H1 (cell line): ENCODE data around the gene CFAP58. TPM values are rescaled to one million over a fixed set of nuclear protein-coding genes. Genes with fewer than 3 reads are reported as not detected.

Experiments
- CTCF ChIA-PET: fragments of 300-600 bp; sonication (Branson Sonifier 250); formaldehyde crosslinking; loops from one replicate; lab custom pipeline; 2021; ENCODE audit not compliant: partially characterized antibody; lab: Charles Lee
- POLR2A ChIA-PET: fragments of 300-600 bp; sonication (Branson Sonifier 250); formaldehyde crosslinking; loops from one replicate; lab custom pipeline; 2021; ENCODE audit warnings: inconsistent platforms; ENCODE audit not compliant: partially characterized antibody; lab: Charles Lee
- DNase-seq, 2 experiments: peaks; one replicate each; pipeline versions ENCODE4 v3.0.0 to v3.0.0-alpha.2; 2010 to 2022; ENCODE audit warnings: low spot score in 2 of 2, low read depth in 1 of 2, mixed read lengths in 1 of 2
- FAIRE-seq: peaks from 2 replicates; lab custom pipeline; 2011; peaks lifted over from hg19 to GRCh38; lab: Jason Lieb, UNC
- H2AFZ ChIP-seq: 2 replicates; pipeline ENCODE4 v1.8.1; 2012; ENCODE audit warnings: low read length, inconsistent platforms
- H2AK5ac ChIP-seq: 2 replicates; pipeline ENCODE4 v1.6.1; 2013; ENCODE audit warnings: low read depth, low read length
- H2BK120ac ChIP-seq: replicated peaks from 2 replicates; pipeline ENCODE3; 2013; ENCODE audit warnings: low read depth, low read length, inconsistent platforms
- H2BK12ac ChIP-seq: 2 replicates; pipeline ENCODE4 v1.6.1; 2013; ENCODE audit warnings: low read depth, low read length
- H2BK15ac ChIP-seq: 2 replicates; pipeline ENCODE4 v1.6.1; 2013; ENCODE audit warnings: low read length
- H2BK20ac ChIP-seq: 2 replicates; pipeline ENCODE4 v1.6.1; 2013; ENCODE audit warnings: low read length
- H2BK5ac ChIP-seq: 2 replicates; pipeline ENCODE4 v1.6.1; 2013; ENCODE audit warnings: low read depth, low read length
- H3K14ac ChIP-seq: 2 replicates; pipeline ENCODE4 v1.6.1; 2013; ENCODE audit warnings: inconsistent platforms; ENCODE audit not compliant: insufficient read length
- H3K18ac ChIP-seq: 2 replicates; pipeline ENCODE4 v1.6.1; 2013; ENCODE audit warnings: low read length; ENCODE audit errors: extremely low read depth
- H3K23ac ChIP-seq: 2 replicates; pipeline ENCODE4 v1.6.1; 2013; ENCODE audit warnings: inconsistent platforms; ENCODE audit not compliant: insufficient read length
- H3K23me2 ChIP-seq: 2 replicates; pipeline ENCODE4 v1.6.1; 2013; ENCODE audit warnings: low read depth, low read length
- H3K27ac ChIP-seq: 2 replicates; pipeline ENCODE4 v1.6.1; 2011; ENCODE audit warnings: low read depth, low read length, inconsistent platforms
- H3K27me3 ChIP-seq, 4 experiments: replicated peaks in 1 of 4; 1 replicate in 1 of 4; 2 replicates in 3 of 4; pipeline versions ENCODE4 v1.6.1 to v1.8.1; 2011 to 2013; ENCODE audit warnings: low read length in 3 of 4, mild to moderate bottlenecking in 3 of 4, inconsistent platforms in 2 of 4, mixed read lengths in 2 of 4, moderate library complexity in 1 of 4; ENCODE audit not compliant: control insufficient read depth in 3 of 4, insufficient read depth in 3 of 4; ENCODE audit errors: extremely low read depth in 1 of 4
- H3K36me3 ChIP-seq, 4 experiments: 2 replicates each; pipeline versions ENCODE4 v1.6.1 to v1.8.1; 2011 to 2013; ENCODE audit warnings: mild to moderate bottlenecking in 4 of 4, low read length in 3 of 4, moderate library complexity in 2 of 4, control low read depth in 1 of 4, inconsistent platforms in 1 of 4; ENCODE audit not compliant: insufficient read depth in 4 of 4, control insufficient read depth in 2 of 4
- H3K4ac ChIP-seq: replicated peaks from 2 replicates; pipeline ENCODE3; 2013; ENCODE audit warnings: low read length, low read depth, mixed read lengths, inconsistent platforms; ENCODE audit not compliant: insufficient read length
- H3K4me1 ChIP-seq, 4 experiments: replicated peaks in 1 of 4; 1 replicate in 1 of 4; 2 replicates in 3 of 4; pipeline versions ENCODE4 v1.6.1 to v1.8.1; 2011 to 2013; ENCODE audit warnings: low read length in 3 of 4, inconsistent platforms in 2 of 4, mixed read lengths in 1 of 4; ENCODE audit not compliant: insufficient read depth in 4 of 4, control insufficient read depth in 3 of 4
- H3K4me2 ChIP-seq, 2 experiments: 2 replicates each; pipeline versions ENCODE4 v1.6.1 to v1.8.1; 2011 to 2013; ENCODE audit warnings: low read depth in 2 of 2, low read length in 2 of 2, control low read depth in 1 of 2, inconsistent platforms in 1 of 2, mild to moderate bottlenecking in 1 of 2; ENCODE audit not compliant: insufficient read depth in 1 of 2
- H3K4me3 ChIP-seq, 4 experiments: fragments of 200-600, 300-600 bp in 1 of 4; sonication (generic), shearing (Covaris generic), sonication (Bioruptor Twin) in 1 of 4; 2 replicates each; pipeline versions ENCODE4 v1.5.1 to v1.8.1; 2011 to 2016; ENCODE audit warnings: low read length in 4 of 4, low read depth in 3 of 4, control low read depth in 2 of 4, inconsistent platforms in 2 of 4, mild to moderate bottlenecking in 2 of 4, mixed read lengths in 1 of 4, moderate library complexity in 1 of 4; ENCODE audit not compliant: insufficient read depth in 2 of 4; ENCODE audit errors: extremely low read depth in 1 of 4
- H3K56ac ChIP-seq: replicated peaks from 2 replicates; pipeline ENCODE3; 2013; ENCODE audit warnings: low read depth, mild to moderate bottlenecking, mixed read lengths, low read length, inconsistent platforms; ENCODE audit not compliant: insufficient read length
- H3K79me1 ChIP-seq: 2 replicates; pipeline ENCODE4 v1.6.1; 2013; ENCODE audit warnings: low read depth, low read length, control low read depth
- H3K79me2 ChIP-seq, 2 experiments: 2 replicates each; pipeline versions ENCODE4 v1.6.1 to v1.8.1; 2012 to 2013; ENCODE audit warnings: low read length in 2 of 2, mild to moderate bottlenecking in 2 of 2, inconsistent platforms in 1 of 2; ENCODE audit not compliant: insufficient read depth in 2 of 2, control insufficient read depth in 1 of 2
- H3K9ac ChIP-seq, 4 experiments: replicated peaks in 1 of 4; 1 replicate in 1 of 4; 2 replicates in 3 of 4; pipeline versions ENCODE4 v1.6.1 to v1.8.1; 2011 to 2013; ENCODE audit warnings: low read depth in 3 of 4, low read length in 3 of 4, control low read depth in 2 of 4, mild to moderate bottlenecking in 2 of 4, moderate library complexity in 2 of 4, inconsistent platforms in 1 of 4; ENCODE audit errors: extremely low read depth in 1 of 4
- H3K9me3 ChIP-seq, 2 experiments: 2 replicates each; pipeline versions ENCODE4 v1.6.1 to v1.8.1; 2012 to 2013; ENCODE audit warnings: mild to moderate bottlenecking in 2 of 2, moderate library complexity in 2 of 2, control low read depth in 1 of 2, inconsistent platforms in 1 of 2, low read depth in 1 of 2, low read length in 1 of 2, mixed read lengths in 1 of 2; ENCODE audit not compliant: insufficient read depth in 2 of 2
- H4K20me1 ChIP-seq, 2 experiments: replicated peaks in 1 of 2; 2 replicates each; pipeline versions ENCODE3 to v1.8.1; 2011 to 2013; ENCODE audit warnings: inconsistent platforms in 2 of 2, low read length in 2 of 2, mild to moderate bottlenecking in 1 of 2; ENCODE audit not compliant: insufficient read depth in 2 of 2, control insufficient read depth in 1 of 2
- H4K5ac ChIP-seq: 2 replicates; pipeline ENCODE4 v1.6.1; 2013; ENCODE audit warnings: low read length, low read depth, mixed read lengths, inconsistent platforms; ENCODE audit not compliant: insufficient read length
- H4K8ac ChIP-seq: 2 replicates; pipeline ENCODE4 v1.8.0; 2013; ENCODE audit warnings: mild to moderate bottlenecking, moderate library complexity, low read length, inconsistent platforms; ENCODE audit not compliant: insufficient read depth; ENCODE audit errors: extremely low read depth
- H4K91ac ChIP-seq: replicated peaks from 2 replicates; pipeline ENCODE3; 2013; ENCODE audit warnings: low read length, mixed read lengths, inconsistent platforms; ENCODE audit not compliant: insufficient read length
- CBX5 ChIP-seq: fragments of 300-800, 300-1000 bp; sonication (generic); IDR thresholded peaks from 2 replicates; pipeline ENCODE4 v1.7.1; 2016; ENCODE audit warnings: antibody characterized with exemption, low read length, low read depth
- CEBPB ChIP-seq: IDR thresholded peaks from 2 replicates; pipeline ENCODE4 v1.6.1; 2012; ENCODE audit warnings: low read depth, low read length
- JUND ChIP-seq: IDR thresholded peaks from 2 replicates; pipeline ENCODE4 v1.6.1; 2011; ENCODE audit warnings: mild to moderate bottlenecking, improper control_type of control experiment, low read length
- POLR2AphosphoS5 ChIP-seq: IDR thresholded peaks from 2 replicates; pipeline ENCODE4 v1.6.1; 2011; ENCODE audit warnings: low read depth, low read length
- RFX5 ChIP-seq: IDR thresholded peaks from 2 replicates; pipeline ENCODE4 v1.6.1; 2011; ENCODE audit warnings: low read depth, low read length, improper control_type of control experiment, borderline replicate concordance
- SAP30 ChIP-seq: fragments of 300-600 bp; sonication (generic); IDR thresholded peaks from 2 replicates; pipeline ENCODE4 v1.7.1; 2012; ENCODE audit warnings: low read length, moderate library complexity, mild to moderate bottlenecking, inconsistent platforms; ENCODE audit not compliant: insufficient read depth, insufficient replicate concordance
- SIX5 ChIP-seq: IDR thresholded peaks from 2 replicates; pipeline ENCODE4 v1.6.1; 2011; ENCODE audit warnings: mild to moderate bottlenecking, low read depth, low read length
- SP1 ChIP-seq: IDR thresholded peaks from 2 replicates; pipeline ENCODE4 v1.6.1; 2011; ENCODE audit warnings: low read depth, low read length
- SUZ12 ChIP-seq: fragments of 200-600 bp; sonication (generic); IDR thresholded peaks from 2 replicates; pipeline ENCODE4 v1.6.1; 2012; ENCODE audit warnings: mild to moderate bottlenecking, inconsistent platforms, low read length, moderate library complexity, mixed read lengths
- TAF7 ChIP-seq: optimal IDR thresholded peaks from 2 replicates; pipeline ENCODE3; 2011; ENCODE audit warnings: low read depth, mild to moderate bottlenecking, inconsistent platforms, low read length, moderate library complexity, borderline replicate concordance
- TEAD4 ChIP-seq: IDR thresholded peaks from 2 replicates; pipeline ENCODE4 v1.6.1; 2012; ENCODE audit warnings: low read depth, low read length, inconsistent platforms, mixed read lengths
- USF2 ChIP-seq: IDR thresholded peaks from 2 replicates; pipeline ENCODE4 v1.6.1; 2011; ENCODE audit warnings: low read length, improper control_type of control experiment
- WGBS, 2 experiments: shearing (Covaris generic) in 1 of 2; methylation state at CpG; one replicate each; pipeline versions ENCODE4 v1.1.6 to v1.1.7; 2013 to 2015; ENCODE audit warnings: low lambda C conversion rate in 2 of 2, mixed read lengths in 2 of 2, inconsistent platforms in 1 of 2, low coverage in 1 of 2, missing lambda C conversion rate in 1 of 2; ENCODE audit not compliant: insufficient replicate concordance in 2 of 2, insufficient coverage in 1 of 2, insufficient read length in 1 of 2; ENCODE audit errors: extremely low coverage in 1 of 2, missing lambda C conversion rate in 1 of 2; 5-methylcytosine and 5-hydroxymethylcytosine counted together
- polyA plus RNA-seq, 7 experiments: library from polyadenylated mRNA; depleted of rRNA in 3 of 7; stranded (reverse) in 5 of 7; unstranded in 2 of 7; fragments of >200 nt in 5 of 7; fragments of 200-250 nt in 2 of 7; gene quantifications; 1 replicate in 5 of 7; 2 replicates in 1 of 7; 4 replicates in 1 of 7; pipeline versions ENCODE4 v1.2.1 to v1.2.3, GENCODE V29; 2011 to 2013; ENCODE audit warnings: missing spikeins in 2 of 7, mixed read lengths in 2 of 7
- total RNA-seq: library from RNA; stranded (reverse); fragmentation: NEBNext Ultra II Directional; extraction: Animal tissue kit (Norgen Biotek cat#: 25700); gene quantifications from 2 replicates; pipeline ENCODE4 v1.2.1, GENCODE V29; 2021
- TF ChIP-seq, protein P1 (sequence below): IDR thresholded peaks from 2 replicates; pipeline ENCODE4 v1.6.1; 2012; ENCODE audit warnings: inconsistent platforms

CFAP58 gene
- total and polyA plus RNA-seq, 2 of the 8 experiments (the other 6 are each of a cell fraction or from before 2014, with no cell fraction given), result 0.32 to 0.71 TPM

DNA sequence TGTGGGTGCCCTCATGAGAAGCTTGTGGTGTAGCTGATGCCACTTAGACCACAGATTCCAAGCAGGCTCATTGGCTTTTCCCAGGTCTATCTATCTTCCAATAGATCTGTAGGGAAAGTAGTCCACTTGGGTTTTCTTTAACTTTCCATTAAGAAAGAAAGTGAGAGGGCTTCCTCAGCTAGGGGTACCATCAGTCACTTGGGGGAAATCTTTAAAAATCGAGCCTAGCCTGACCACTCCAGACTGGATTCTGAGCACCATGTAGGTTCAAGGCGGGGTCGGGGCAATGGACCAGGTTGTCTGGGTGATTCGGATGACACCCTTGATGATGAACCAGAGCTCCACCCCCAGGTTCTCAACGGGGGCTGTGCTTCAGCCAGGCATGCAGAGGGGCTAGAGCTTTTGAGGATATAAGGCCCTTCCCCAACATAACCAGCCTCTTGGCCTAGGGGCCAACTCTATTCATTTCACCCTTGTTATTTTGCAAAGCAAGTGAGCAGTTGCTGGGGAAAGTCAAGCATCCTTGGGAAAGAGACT is 42.4 kb upstream of the CFAP58 start:
- WGBS, 2 experiments, result 88% methylated on average over 5 of the region's 5 CpGs; no CpG with 5 or more reads in 1 of the 2 experiments
- CTCF ChIA-PET, result interaction anchor here (0.6 to 14.8 kb wide), 8 partner anchors 10 to 350 kb away, joined by 3 to 331 read pairs (median 7); partner anchors contain the start of genes CFAP58 and ITPRIP
- POLR2A ChIA-PET, result interaction anchor here (0.9 to 2.9 kb wide), 2 partner anchors 9 to 39 kb away, joined by 4 to 11 read pairs; no protein-coding TSS in a partner anchor
- Histone ChIP-seq H3K4me1 (peaks cover 0 to 4% (median 1%) of the 10 kb centered on the region in 4 experiments; a peak in 3 of 7 replicates), H3K56ac (no peak overlapping the region), H3K27ac (no peak overlapping the region), H4K5ac (no peak overlapping the region), H3K79me1 (peaks cover 11% of the 10 kb centered on the region; the same call in 1 of the 2 replicates), H3K18ac (no peak overlapping the region), H3K36me3 (peaks cover 13 to 29% (median 28%) of the 10 kb centered on the region in 4 experiments), H2BK120ac (no peak overlapping the region), H2AFZ (no peak overlapping the region), H3K79me2 (peaks cover 0 to 9% of the 10 kb centered on the region in 2 experiments; a peak in 1 of 4 replicates), H4K91ac (no peak overlapping the region), H3K9me3 (no peaks in the 10 kb centered on the region), H3K9ac (no peak overlapping the region), H3K23ac (no peak overlapping the region), H4K8ac (no peak overlapping the region), H2BK20ac (no peak overlapping the region), H3K4me2 (no peak overlapping the region), H4K20me1 (peaks cover 0 to 18% of the 10 kb centered on the region in 2 experiments), H3K27me3 (no peaks in the 10 kb centered on the region), H3K23me2 (no peaks in the 10 kb centered on the region), H2BK5ac (no peak overlapping the region), H2BK12ac (no peak overlapping the region), H2AK5ac (no peak overlapping the region), H3K14ac (no peak overlapping the region), H3K4ac (no peak overlapping the region), H3K4me3 (no peak overlapping the region), H2BK15ac (no peak overlapping the region)
- no peak for FAIRE-seq
- no peak for DNase-seq
- no peak for TF ChIP-seq JUND
- no peak for TF ChIP-seq RFX5
- TF ChIP-seq CBX5, result no peak
- TF ChIP-seq CEBPB, result no peak
- no peak for TF ChIP-seq POLR2AphosphoS5
- TF ChIP-seq TEAD4, result no peak
- TF ChIP-seq SIX5, result no peak
- no peak for TF ChIP-seq SUZ12
- TF ChIP-seq SAP30, result no peak
- TF ChIP-seq TAF7, result no peak
- TF ChIP-seq, protein P1, sequence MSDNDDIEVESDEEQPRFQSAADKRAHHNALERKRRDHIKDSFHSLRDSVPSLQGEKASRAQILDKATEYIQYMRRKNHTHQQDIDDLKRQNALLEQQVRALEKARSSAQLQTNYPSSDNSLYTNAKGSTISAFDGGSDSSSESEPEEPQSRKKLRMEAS, result no peak
- TF ChIP-seq SP1, result no peak
- TF ChIP-seq USF2, result no peak
